Measurements from ENCODE around the gene MAPKAPK2.
"Not testable (repeated sequence)": the region's sequence is repeated elsewhere in the genome, so short reads cannot be mapped to it uniquely, and the experiment has no call there.

Gene MAPKAPK2

GRCh38 chr1:206753141-206753540 lies 68.4 kb downstream of the MAPKAPK2 start:
- no peak for DNase-seq (ENCODE audit: low spot score)
- Mint-ChIP-seq H3K4me1 (ENCODE audit: low read depth) (peaks cover 28% of the 10 kb centered on the region), H3K36me3 (ENCODE audit: low read depth) (peaks cover 16% of the 10 kb centered on the region), H3K27me3 (ENCODE audit: low read depth) (peaks cover 18% of the 10 kb centered on the region), H3K9me3 (peaks cover 12% of the 10 kb centered on the region), H3K27ac (no peak overlapping the region), H3K4me3 (no peak overlapping the region)

- H3K27me3 Mint-ChIP-seq (ENCODE audit: low read depth), result peaks cover 18% of the 10 kb centered on the region
- peaks cover 20% of the 10 kb centered on the region for H3K4me1 Mint-ChIP-seq (ENCODE audit: low read depth)
- H3K9me3 Mint-ChIP-seq, result peaks cover 12% of the 10 kb centered on the region
- H3K27ac Mint-ChIP-seq, result peak overlapping the region; percentile 2
- DNase-seq (ENCODE audit: low spot score), result no peak
- peaks cover 16% of the 10 kb centered on the region for H3K36me3 Mint-ChIP-seq (ENCODE audit: low read depth)
- H3K4me3 Mint-ChIP-seq, result no peak overlapping the region
Measured at GRCh38 chr1:206754011-206754410, 69.3 kb downstream of the MAPKAPK2 start.

GRCh38 chr1:206757524-206758266 lies 73.0 kb downstream of the MAPKAPK2 start:
- Mint-ChIP-seq H3K4me3 (no peak overlapping the region), H3K27ac (no peak overlapping the region), H3K4me1 (ENCODE audit: low read depth) (peaks cover 31% of the 10 kb centered on the region), H3K27me3 (ENCODE audit: low read depth) (peaks cover 14% of the 10 kb centered on the region), H3K9me3 (peaks cover 12% of the 10 kb centered on the region), H3K36me3 (ENCODE audit: low read depth) (peaks cover 16% of the 10 kb centered on the region)
- DNase-seq (ENCODE audit: low spot score), result no peak

GRCh38 chr1:206760590-206760989 lies 75.9 kb downstream of the MAPKAPK2 start:
- Mint-ChIP-seq H3K27ac (no peak overlapping the region), H3K9me3 (peaks cover 5% of the 10 kb centered on the region), H3K4me3 (no peak overlapping the region), H3K36me3 (ENCODE audit: low read depth) (peaks cover 8% of the 10 kb centered on the region), H3K4me1 (ENCODE audit: low read depth) (peaks cover 35% of the 10 kb centered on the region), H3K27me3 (ENCODE audit: low read depth) (peaks cover 14% of the 10 kb centered on the region)
- DNase-seq (ENCODE audit: low spot score), result no peak

GRCh38 chr1:206761159-206761768 lies 76.6 kb downstream of the MAPKAPK2 start:
- Mint-ChIP-seq H3K9me3 (peaks cover 5% of the 10 kb centered on the region), H3K36me3 (ENCODE audit: low read depth) (peaks cover 4% of the 10 kb centered on the region), H3K4me1 (ENCODE audit: low read depth) (peaks cover 38% of the 10 kb centered on the region)

GRCh38 chr1:206762741-206763364 lies 78.1 kb downstream of the MAPKAPK2 start:
- Mint-ChIP-seq H3K4me1 (ENCODE audit: low read depth) (peaks cover 44% of the 10 kb centered on the region), H3K27me3 (ENCODE audit: low read depth) (peaks cover 14% of the 10 kb centered on the region)
- not testable (repeated sequence) for DNase-seq (ENCODE audit: low spot score); H3K27ac Mint-ChIP-seq; H3K36me3 Mint-ChIP-seq (ENCODE audit: low read depth); H3K9me3 Mint-ChIP-seq; H3K4me3 Mint-ChIP-seq

More at GRCh38 chr1:206761159-206761768, 76.6 kb downstream of the MAPKAPK2 start:
- peaks cover 14% of the 10 kb centered on the region for H3K27me3 Mint-ChIP-seq (ENCODE audit: low read depth)
- no peak overlapping the region for H3K4me3 Mint-ChIP-seq
- no peak for DNase-seq (ENCODE audit: low spot score)
- H3K27ac Mint-ChIP-seq, result no peak overlapping the region

GRCh38 chr1:206765771-206766170 lies 81.1 kb downstream of the MAPKAPK2 start:
- DNase-seq (ENCODE audit: low spot score); H3K36me3 Mint-ChIP-seq (ENCODE audit: low read depth); H3K9me3 Mint-ChIP-seq: not testable (repeated sequence)
- Mint-ChIP-seq H3K4me3 (peak overlapping the region; percentile 81), H3K27ac (peak overlapping the region; percentile 85), H3K27me3 (ENCODE audit: low read depth) (peaks cover 15% of the 10 kb centered on the region), H3K4me1 (ENCODE audit: low read depth) (peaks cover 65% of the 10 kb centered on the region)

GRCh38 chr1:206766251-206766856 lies 81.6 kb downstream of the MAPKAPK2 start:
- peak; percentile 80 for DNase-seq (ENCODE audit: low spot score)
- peak overlapping the region; percentile 85 for H3K27ac Mint-ChIP-seq
- peaks cover 16% of the 10 kb centered on the region for H3K27me3 Mint-ChIP-seq (ENCODE audit: low read depth)
- H3K36me3 Mint-ChIP-seq (ENCODE audit: low read depth), result peaks cover 2% of the 10 kb centered on the region
- H3K4me3 Mint-ChIP-seq, result peak overlapping the region; percentile 81
- H3K9me3 Mint-ChIP-seq, result peaks cover 5% of the 10 kb centered on the region
- peaks cover 67% of the 10 kb centered on the region for H3K4me1 Mint-ChIP-seq (ENCODE audit: low read depth)

- Mint-ChIP-seq H3K27me3 (ENCODE audit: low read depth) (peaks cover 20% of the 10 kb centered on the region), H3K9me3 (no peaks in the 10 kb centered on the region), H3K4me1 (ENCODE audit: low read depth) (peaks cover 77% of the 10 kb centered on the region), H3K36me3 (ENCODE audit: low read depth) (peaks cover 2% of the 10 kb centered on the region), H3K4me3 (peak overlapping the region; percentile 51), H3K27ac (peak overlapping the region; percentile 67)
- DNase-seq (ENCODE audit: low spot score), result no peak
Measured at GRCh38 chr1:206768472-206769303, 84.0 kb downstream of the MAPKAPK2 start.

GRCh38 chr1:206769304-206769731 lies 84.6 kb downstream of the MAPKAPK2 start:
- DNase-seq (ENCODE audit: low spot score), result peak; percentile 77
- Mint-ChIP-seq H3K4me1 (ENCODE audit: low read depth) (peaks cover 78% of the 10 kb centered on the region), H3K9me3 (no peaks in the 10 kb centered on the region), H3K27ac (peak overlapping the region; percentile 72), H3K27me3 (ENCODE audit: low read depth) (peaks cover 24% of the 10 kb centered on the region), H3K4me3 (peak overlapping the region; percentile 51), H3K36me3 (ENCODE audit: low read depth) (peaks cover 2% of the 10 kb centered on the region)

GRCh38 chr1:206770531-206771337 lies 86.0 kb downstream of the MAPKAPK2 start, which contains the start of gene IL19:
IL19 (plus strand) TSS chr1:206770773; CDS start chr1:206836663, 65,890 bp downstream.
- Mint-ChIP-seq H3K27ac (peak within 1 kb of the TSS; percentile 72), H3K9me3 (no peaks in the 10 kb centered on the region), H3K4me1 (ENCODE audit: low read depth) (peaks cover 77% of the 10 kb centered on the region), H3K4me3 (peak within 1 kb of the TSS; percentile 51), H3K27me3 (ENCODE audit: low read depth) (peaks cover 32% of the 10 kb centered on the region), H3K36me3 (ENCODE audit: low read depth) (no peaks in the 10 kb centered on the region)
- DNase-seq (ENCODE audit: low spot score), result no peak

GRCh38 chr1:206771338-206771692 lies 86.6 kb downstream of the MAPKAPK2 start:
- Mint-ChIP-seq H3K36me3 (ENCODE audit: low read depth) (no peaks in the 10 kb centered on the region), H3K4me3 (peak overlapping the region; percentile 24), H3K9me3 (no peaks in the 10 kb centered on the region), H3K27me3 (ENCODE audit: low read depth) (peaks cover 32% of the 10 kb centered on the region), H3K27ac (no peak overlapping the region), H3K4me1 (ENCODE audit: low read depth) (peaks cover 72% of the 10 kb centered on the region)
- DNase-seq (ENCODE audit: low spot score), result no peak

Measured in T-helper 2 cell treated with Interferon-gamma antibody and Interleukin-4, amounts not matched to agents 5 μg/mL and 100 μg/mL, for 36 hours (primary cell).